ENCODE data around the gene LOC101059915.
"Not testable (repeated sequence)": the region's sequence is repeated elsewhere in the genome, so short reads cannot be mapped to it uniquely, and the experiment has no call there.

Gene LOC101059915

DNA sequence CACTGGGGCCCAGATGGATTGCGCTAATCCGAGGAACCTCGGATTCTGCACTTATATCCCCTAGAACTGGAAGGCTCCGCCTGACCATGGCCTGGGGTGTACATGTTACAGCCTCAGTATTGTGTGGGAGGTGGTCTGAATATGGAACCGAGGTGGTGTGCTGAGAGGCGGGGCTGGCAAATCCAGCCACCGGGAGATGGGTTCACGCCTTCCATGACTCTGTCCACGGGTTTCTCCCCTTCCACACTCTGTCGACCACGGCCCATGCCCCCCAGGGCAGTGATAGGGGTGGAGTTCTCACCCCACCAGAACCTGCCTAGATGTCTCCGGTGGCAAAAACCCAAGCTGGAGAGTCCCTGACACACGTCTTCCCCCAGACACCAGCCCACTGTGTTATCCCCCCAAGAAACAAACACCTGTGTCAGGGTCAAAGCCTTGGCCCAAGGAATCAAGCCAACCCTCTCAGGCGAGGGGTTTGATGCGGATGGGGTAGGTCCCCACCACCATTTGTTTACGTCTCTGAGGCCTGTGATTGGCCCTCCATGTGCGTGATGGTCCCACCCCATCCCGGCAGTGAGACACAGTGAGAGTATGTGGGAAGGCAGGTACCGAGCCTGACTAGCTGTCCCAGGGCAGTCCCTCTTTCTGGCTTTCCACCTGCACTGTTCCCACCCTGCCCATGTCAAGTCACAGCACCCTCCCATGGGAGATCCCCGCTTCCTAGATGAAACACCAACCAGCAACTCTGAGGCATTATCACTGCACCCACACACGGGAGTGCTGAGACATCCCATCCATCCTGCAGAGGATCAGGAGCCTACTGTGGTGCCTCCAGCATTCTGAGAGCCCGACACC lies 6.6 kb upstream of the LOC101059915 start:
- TF ChIP-seq, protein P1, sequence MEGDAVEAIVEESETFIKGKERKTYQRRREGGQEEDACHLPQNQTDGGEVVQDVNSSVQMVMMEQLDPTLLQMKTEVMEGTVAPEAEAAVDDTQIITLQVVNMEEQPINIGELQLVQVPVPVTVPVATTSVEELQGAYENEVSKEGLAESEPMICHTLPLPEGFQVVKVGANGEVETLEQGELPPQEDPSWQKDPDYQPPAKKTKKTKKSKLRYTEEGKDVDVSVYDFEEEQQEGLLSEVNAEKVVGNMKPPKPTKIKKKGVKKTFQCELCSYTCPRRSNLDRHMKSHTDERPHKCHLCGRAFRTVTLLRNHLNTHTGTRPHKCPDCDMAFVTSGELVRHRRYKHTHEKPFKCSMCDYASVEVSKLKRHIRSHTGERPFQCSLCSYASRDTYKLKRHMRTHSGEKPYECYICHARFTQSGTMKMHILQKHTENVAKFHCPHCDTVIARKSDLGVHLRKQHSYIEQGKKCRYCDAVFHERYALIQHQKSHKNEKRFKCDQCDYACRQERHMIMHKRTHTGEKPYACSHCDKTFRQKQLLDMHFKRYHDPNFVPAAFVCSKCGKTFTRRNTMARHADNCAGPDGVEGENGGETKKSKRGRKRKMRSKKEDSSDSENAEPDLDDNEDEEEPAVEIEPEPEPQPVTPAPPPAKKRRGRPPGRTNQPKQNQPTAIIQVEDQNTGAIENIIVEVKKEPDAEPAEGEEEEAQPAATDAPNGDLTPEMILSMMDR (IDR thresholded peaks at IDR 0.05; ENCODE audit: poor library complexity, severe bottlenecking) = no peak
- H3K4me3 ChIP-seq (ENCODE audit: severe bottlenecking) = no peak overlapping the region
- DNase-seq (ENCODE audit: low spot score) (no peak), ATAC-seq (ENCODE audit: low read depth) (no peak)
- no peaks in the 10 kb centered on the region for H3K27me3 ChIP-seq (ENCODE audit: insufficient read depth, poor library complexity, severe bottlenecking)
- no peaks in the 10 kb centered on the region for H3K9me3 ChIP-seq (ENCODE audit: severe bottlenecking)
- H3K4me1 ChIP-seq (ENCODE audit: insufficient read depth, poor library complexity, severe bottlenecking) = no peaks in the 10 kb centered on the region
- H3K27ac ChIP-seq (ENCODE audit: poor library complexity, severe bottlenecking) = no peak overlapping the region
- H3K36me3 ChIP-seq (ENCODE audit: low read depth) = no peaks in the 10 kb centered on the region

DNA sequence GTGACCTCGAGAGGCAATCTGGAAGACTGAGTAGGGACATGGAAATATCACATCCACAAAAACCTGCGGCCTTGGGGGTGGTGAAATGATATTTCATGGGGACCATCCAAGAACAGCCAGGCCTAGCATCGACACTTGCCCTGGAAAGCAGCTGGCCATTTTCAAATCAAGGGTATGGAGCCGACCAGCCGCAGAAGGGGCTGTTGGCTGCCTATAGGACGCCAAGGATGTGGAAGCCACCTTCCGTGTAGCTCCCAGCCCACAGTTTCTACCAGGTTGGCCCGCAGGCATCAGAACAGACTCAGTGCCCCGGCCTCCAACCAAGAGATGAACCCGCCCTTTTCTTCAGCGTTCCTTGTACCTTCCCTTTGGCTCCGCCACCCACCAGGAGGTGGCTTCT lies 5.4 kb upstream of the LOC101059915 start:
- TF ChIP-seq, protein P1 (IDR thresholded peaks at IDR 0.05; ENCODE audit: poor library complexity, severe bottlenecking) = no peak
- Histone ChIP-seq H3K4me3 (ENCODE audit: severe bottlenecking) (no peak overlapping the region), H3K4me1 (ENCODE audit: insufficient read depth, poor library complexity, severe bottlenecking) (no peaks in the 10 kb centered on the region), H3K27me3 (ENCODE audit: insufficient read depth, poor library complexity, severe bottlenecking) (no peaks in the 10 kb centered on the region), H3K27ac (ENCODE audit: poor library complexity, severe bottlenecking) (no peak overlapping the region), H3K36me3 (ENCODE audit: low read depth) (no peaks in the 10 kb centered on the region), H3K9me3 (ENCODE audit: severe bottlenecking) (no peaks in the 10 kb centered on the region)
- ATAC-seq (ENCODE audit: low read depth) (no peak), DNase-seq (ENCODE audit: low spot score) (no peak)

DNA sequence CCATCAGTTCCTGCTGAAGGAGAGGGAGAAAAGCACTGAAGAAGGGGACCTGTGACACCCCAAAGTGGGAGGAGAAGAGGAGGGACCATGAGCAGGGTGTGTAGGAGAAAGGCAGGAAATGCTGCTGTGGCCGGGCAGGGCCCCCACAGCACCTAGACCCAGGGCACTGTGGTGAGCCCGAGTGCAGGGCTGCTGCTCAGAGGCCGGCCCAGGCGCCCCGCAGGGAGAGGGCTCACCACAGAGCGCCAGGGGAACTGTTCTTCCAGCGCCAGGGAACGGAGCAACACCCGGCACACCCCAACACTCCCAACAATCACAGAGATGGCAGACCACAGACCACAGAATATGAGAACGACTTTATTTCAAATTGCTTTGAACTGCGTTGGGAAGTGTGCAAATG lies 4.7 kb upstream of the LOC101059915 start:
- not testable (repeated sequence) for ATAC-seq (ENCODE audit: low read depth); H3K36me3 ChIP-seq (ENCODE audit: low read depth); DNase-seq (ENCODE audit: low spot score); H3K27ac ChIP-seq (ENCODE audit: poor library complexity, severe bottlenecking); H3K4me1 ChIP-seq (ENCODE audit: insufficient read depth, poor library complexity, severe bottlenecking); H3K27me3 ChIP-seq (ENCODE audit: insufficient read depth, poor library complexity, severe bottlenecking); H3K9me3 ChIP-seq (ENCODE audit: severe bottlenecking); H3K4me3 ChIP-seq (ENCODE audit: severe bottlenecking)

DNA sequence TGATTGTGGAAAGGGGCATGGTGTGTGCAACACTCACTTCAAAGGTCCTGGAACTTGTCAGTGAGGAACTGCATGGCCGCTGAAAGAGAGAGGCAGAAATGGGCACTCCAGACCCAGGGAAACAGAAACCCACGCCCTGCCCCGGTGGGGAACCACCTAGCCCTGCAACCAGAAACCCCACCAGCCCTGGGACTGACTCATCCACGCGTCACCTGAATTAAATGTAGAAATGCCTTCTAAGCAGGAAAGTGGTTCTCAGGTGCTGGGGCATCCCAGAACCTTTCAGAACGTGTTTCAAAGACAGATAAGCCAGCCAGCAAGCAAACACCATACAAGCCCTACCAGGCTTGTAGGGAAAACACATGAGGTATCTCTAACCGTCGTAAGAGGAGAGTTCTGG lies 4.1 kb upstream of the LOC101059915 start:
- ATAC-seq (ENCODE audit: low read depth); H3K27ac ChIP-seq (ENCODE audit: poor library complexity, severe bottlenecking): not testable (repeated sequence)

DNA sequence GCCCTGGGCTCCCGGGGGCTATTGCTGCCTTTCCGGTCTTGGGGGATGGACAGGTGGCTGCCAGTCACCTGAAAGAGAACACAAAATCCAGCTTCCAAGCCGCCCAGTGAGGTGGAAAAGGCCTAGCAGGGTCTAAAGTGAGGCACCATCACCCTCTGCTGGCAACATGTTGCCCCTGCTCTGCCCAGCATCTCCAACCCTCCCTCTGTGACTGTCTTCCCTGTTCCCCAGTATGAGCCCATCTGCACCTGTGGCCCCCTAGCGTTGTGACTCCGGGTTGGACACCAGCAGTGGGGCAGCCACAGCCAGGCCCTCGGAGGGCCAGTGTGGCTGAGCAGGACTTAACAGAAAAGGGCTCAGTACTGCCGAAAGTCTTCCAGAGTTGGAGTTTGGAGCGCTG lies 3.1 kb upstream of the LOC101059915 start:
- not testable (repeated sequence) for H3K27me3 ChIP-seq (ENCODE audit: insufficient read depth, poor library complexity, severe bottlenecking); H3K27ac ChIP-seq (ENCODE audit: poor library complexity, severe bottlenecking); H3K4me3 ChIP-seq (ENCODE audit: severe bottlenecking); H3K36me3 ChIP-seq (ENCODE audit: low read depth); H3K4me1 ChIP-seq (ENCODE audit: insufficient read depth, poor library complexity, severe bottlenecking); H3K9me3 ChIP-seq (ENCODE audit: severe bottlenecking); DNase-seq (ENCODE audit: low spot score)
- ATAC-seq (ENCODE audit: low read depth) = peak; percentile 56; the same call in 2 of the 3 replicates

More for the DNA sequence above, 4.1 kb upstream of the LOC101059915 start:
- not testable (repeated sequence) for H3K27me3 ChIP-seq (ENCODE audit: insufficient read depth, poor library complexity, severe bottlenecking); H3K9me3 ChIP-seq (ENCODE audit: severe bottlenecking); DNase-seq (ENCODE audit: low spot score); H3K4me1 ChIP-seq (ENCODE audit: insufficient read depth, poor library complexity, severe bottlenecking); H3K36me3 ChIP-seq (ENCODE audit: low read depth); H3K4me3 ChIP-seq (ENCODE audit: severe bottlenecking)

DNA sequence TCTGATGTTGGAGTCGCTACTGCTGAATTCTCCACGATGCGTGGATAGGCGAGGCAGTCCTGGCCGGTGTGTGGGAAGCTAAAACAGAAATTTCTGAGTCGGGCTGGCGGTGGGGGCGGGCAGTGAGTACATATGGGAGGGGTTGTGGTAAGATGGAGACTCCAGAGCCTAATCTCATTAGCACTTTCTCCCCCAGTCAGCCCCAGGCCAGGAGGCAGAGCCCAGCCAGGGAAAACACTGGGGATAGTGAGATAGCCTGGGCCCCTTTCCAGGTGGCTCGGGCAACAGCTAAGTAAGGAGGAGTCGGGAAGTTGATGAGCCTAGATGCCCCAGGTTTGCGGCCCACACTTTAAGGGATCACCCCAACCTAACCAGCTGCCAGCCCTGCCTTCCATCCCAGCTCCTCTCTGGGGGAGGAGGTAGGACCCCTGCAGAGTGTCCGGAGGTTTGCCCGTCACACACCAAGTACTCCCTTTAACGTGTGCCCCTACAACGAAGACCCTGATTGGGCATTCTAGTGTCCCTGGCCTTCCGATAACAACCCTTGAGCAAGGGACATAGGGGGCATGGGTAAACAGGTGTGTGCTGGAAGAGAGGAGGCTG lies 2.4 kb upstream of the LOC101059915 start:
- Histone ChIP-seq H3K4me1 (ENCODE audit: insufficient read depth, poor library complexity, severe bottlenecking) (no peaks in the 10 kb centered on the region), H3K4me3 (ENCODE audit: severe bottlenecking) (no peak overlapping the region), H3K27me3 (ENCODE audit: insufficient read depth, poor library complexity, severe bottlenecking) (no peaks in the 10 kb centered on the region), H3K27ac (ENCODE audit: poor library complexity, severe bottlenecking) (no peak overlapping the region), H3K36me3 (ENCODE audit: low read depth) (no peaks in the 10 kb centered on the region), H3K9me3 (ENCODE audit: severe bottlenecking) (no peaks in the 10 kb centered on the region)
- no peak for DNase-seq (ENCODE audit: low spot score)
- ATAC-seq (ENCODE audit: low read depth) = no peak
- TF ChIP-seq, protein P1 (IDR thresholded peaks at IDR 0.05; ENCODE audit: poor library complexity, severe bottlenecking) = no peak

Data from RWPE2 (cell line).